LNCAP (cell line): ENCODE data around the gene SSH2.

Source experiments
- TF ChIP-seq, protein P1 (sequence below): fragments of 450-650 bp; IDR thresholded peaks from 2 replicates; pipeline ENCODE4 v1.5.1; 2017; ENCODE audit warnings: mild to moderate bottlenecking

SSH2 gene

GRCh38 chr17:29665481-29665810 is 264.6 kb downstream of the SSH2 start:
- TF ChIP-seq, protein P1, sequence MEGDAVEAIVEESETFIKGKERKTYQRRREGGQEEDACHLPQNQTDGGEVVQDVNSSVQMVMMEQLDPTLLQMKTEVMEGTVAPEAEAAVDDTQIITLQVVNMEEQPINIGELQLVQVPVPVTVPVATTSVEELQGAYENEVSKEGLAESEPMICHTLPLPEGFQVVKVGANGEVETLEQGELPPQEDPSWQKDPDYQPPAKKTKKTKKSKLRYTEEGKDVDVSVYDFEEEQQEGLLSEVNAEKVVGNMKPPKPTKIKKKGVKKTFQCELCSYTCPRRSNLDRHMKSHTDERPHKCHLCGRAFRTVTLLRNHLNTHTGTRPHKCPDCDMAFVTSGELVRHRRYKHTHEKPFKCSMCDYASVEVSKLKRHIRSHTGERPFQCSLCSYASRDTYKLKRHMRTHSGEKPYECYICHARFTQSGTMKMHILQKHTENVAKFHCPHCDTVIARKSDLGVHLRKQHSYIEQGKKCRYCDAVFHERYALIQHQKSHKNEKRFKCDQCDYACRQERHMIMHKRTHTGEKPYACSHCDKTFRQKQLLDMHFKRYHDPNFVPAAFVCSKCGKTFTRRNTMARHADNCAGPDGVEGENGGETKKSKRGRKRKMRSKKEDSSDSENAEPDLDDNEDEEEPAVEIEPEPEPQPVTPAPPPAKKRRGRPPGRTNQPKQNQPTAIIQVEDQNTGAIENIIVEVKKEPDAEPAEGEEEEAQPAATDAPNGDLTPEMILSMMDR: no peak

DNA sequence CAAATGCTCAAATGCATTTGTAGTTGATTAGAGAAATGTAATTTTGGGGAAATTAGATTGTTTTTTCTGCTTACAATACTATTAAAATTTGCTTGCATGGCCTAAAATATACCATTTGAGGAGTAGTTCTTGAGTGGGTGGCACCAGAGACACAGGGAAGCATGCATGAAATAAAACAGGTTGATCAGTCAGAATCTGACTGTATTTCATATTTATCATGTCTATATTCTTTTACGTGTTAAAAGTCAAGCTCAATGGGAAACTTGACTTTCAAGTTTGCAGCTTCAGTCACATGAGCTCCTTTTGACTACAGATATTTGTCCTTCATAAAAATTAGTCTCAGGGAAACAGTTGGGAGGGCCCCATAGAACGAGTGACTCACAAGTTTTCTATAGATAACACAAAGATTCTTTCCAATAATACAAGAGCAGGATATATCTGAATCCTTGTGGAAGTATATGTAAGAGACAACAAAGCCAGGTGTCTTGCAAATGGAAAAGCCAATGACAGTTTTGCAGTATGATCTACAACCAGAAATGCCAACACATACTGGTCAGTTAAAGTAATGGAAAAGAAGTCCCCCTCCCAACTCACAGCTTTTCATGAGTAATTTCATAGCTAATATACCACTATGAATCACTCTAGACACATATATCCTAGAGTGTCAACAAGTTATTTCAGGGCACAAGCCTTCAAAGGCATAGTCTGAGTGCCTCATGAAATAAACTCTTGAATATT is 265.1 kb downstream of the SSH2 start:
- TF ChIP-seq, protein P1: no peak

GRCh38 chr17:29663155-29663554 is 266.9 kb downstream of the SSH2 start:
- TF ChIP-seq, protein P1: no peak

DNA sequence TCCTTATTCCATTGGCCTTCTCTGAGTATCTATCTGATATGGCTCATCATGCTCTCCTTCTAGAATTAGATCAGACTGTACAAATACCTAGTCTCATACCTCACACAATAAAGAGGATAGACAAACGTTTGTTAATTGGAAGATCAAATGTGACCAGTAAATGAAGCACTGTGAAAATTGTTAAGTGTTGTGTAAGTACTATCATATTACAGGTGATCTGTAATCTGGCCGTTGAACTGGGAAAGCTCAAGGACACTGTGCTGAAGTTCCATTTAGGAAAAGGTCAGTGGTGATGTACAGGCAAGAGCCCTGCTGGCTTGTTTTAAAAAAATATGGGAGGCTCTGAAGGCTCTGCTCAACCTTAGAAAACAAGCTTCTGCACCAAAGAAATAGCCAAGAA is 268.8 kb downstream of the SSH2 start:
- TF ChIP-seq, protein P1: no peak

DNA sequence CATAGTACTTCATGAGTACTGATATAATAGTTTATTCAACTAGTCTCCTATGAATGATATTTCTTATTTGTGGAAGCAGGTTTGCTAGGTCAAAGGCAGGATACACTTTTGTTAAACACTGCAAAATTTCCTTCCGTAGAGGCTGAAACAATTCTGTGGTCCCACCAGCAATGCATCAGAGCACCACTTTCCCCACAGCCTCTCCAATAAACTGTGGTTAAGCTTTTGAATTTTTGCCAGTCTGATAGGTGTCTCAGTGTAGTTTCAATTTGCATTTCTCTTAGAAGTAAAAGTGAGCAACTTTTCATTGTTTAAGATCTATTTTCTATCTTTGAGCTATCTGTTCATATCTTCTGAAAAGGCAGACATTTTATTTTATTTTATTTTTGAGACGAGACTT is 270.9 kb downstream of the SSH2 start:
- TF ChIP-seq, protein P1: no peak

- TF ChIP-seq, protein P1: no peak
These were observed 274.7 kb downstream of the SSH2 start for GRCh38 chr17:29655323-29655722.

DNA sequence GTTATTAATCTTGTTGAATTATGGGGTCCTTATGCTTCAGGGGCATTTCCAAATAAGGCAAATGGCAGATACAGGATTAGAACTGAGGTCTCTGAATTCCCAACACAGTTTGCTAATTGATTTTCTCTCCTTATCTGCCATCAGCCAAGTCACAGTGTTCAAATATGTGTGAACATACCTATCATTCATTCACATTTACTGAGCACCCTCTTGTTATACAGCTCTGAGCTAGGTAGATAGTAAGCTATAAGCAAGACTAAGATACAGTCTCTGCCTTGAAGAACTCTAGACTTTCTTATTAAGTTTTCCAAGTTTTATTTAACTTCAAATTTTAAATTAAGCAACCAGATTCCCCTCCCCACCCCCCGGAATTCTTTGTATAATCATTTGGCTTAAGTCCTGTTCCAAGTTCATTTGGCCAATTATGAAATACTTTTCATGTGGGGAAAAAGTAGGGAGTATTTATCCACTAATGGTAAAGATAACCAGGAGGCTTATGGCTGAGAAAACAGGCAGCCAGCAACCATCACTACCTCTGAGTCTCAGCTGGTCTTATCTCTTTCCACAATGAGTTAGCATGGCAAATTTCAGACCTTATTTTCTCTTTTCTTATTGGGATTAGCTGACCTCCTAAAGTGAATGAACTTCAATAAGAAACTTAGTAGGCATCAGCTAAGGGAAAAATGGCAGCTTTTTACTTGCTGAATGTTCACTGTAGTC is 275.9 kb downstream of the SSH2 start:
- TF ChIP-seq, protein P1: no peak
